B cell (primary cell): ENCODE results near the gene WDR7. TPM values are rescaled to one million over a fixed set of nuclear protein-coding genes. Genes with fewer than 3 reads are reported as not detected.
A peak's percentile ranks its signal among the peaks of the same experiment; 100 is the strongest.

Experiments used
- ATAC-seq: fragments of 200-7000 bp; cut with Tn5 transposase; one replicate; pipeline ENCODE4 v1.10.0; 2021; ENCODE audit warnings: low read depth, mild to moderate bottlenecking, moderate number of reproducible peaks, moderate library complexity
- CTCF ChIA-PET: fragments of 350-600 bp; sonication (Branson Sonifier 250); formaldehyde crosslinking; loops from one replicate; lab custom pipeline; 2021; ENCODE audit warnings: antibody characterized with exemption, inconsistent platforms; lab: Charles Lee
- POLR2A ChIA-PET: fragments of 350-600 bp; sonication (Branson Sonifier 250); formaldehyde crosslinking; loops from one replicate; lab custom pipeline; 2021; ENCODE audit warnings: antibody characterized with exemption; lab: Charles Lee
- DNase-seq: peaks from one replicate; pipeline ENCODE4 v3.0.0; 2013
- H2AFZ ChIP-seq: 2 replicates; pipeline ENCODE4 v1.6.1; 2012; ENCODE audit warnings: mild to moderate bottlenecking, low read depth, low read length; ENCODE audit not compliant: insufficient read depth, poor library complexity, severe bottlenecking
- H3K27ac ChIP-seq, 2 donors: 1 replicate in 1 of 2; 2 replicates in 1 of 2; pipeline ENCODE4 v1.5.1; 2012 to 2013; ENCODE audit warnings: low read length in 2 of 2, mild to moderate bottlenecking in 2 of 2, moderate library complexity in 1 of 2
- H3K27me3 ChIP-seq, 4 experiments: fragments of 200-600 bp in 1 of 4; sonication (generic) in 1 of 4; replicated peaks in 1 of 4; 1 replicate in 2 of 4; 2 replicates in 2 of 4; pipeline versions ENCODE4 v1.6.1 to v1.7.0; 2013 to 2016; ENCODE audit warnings: low read length in 3 of 4, mild to moderate bottlenecking in 2 of 4, mixed read lengths in 1 of 4, moderate library complexity in 1 of 4; ENCODE audit not compliant: insufficient read depth in 4 of 4, control insufficient read depth in 3 of 4; ENCODE audit errors: control extremely low read depth in 1 of 4
- H3K36me3 ChIP-seq, 2 experiments: replicated peaks in 1 of 2; 1 replicate in 1 of 2; 2 replicates in 1 of 2; pipeline versions ENCODE4 v1.6.1 to v1.7.1; 2013; ENCODE audit warnings: low read length in 1 of 2; ENCODE audit not compliant: insufficient read depth in 2 of 2, control insufficient read depth in 1 of 2; ENCODE audit errors: control extremely low read depth in 1 of 2, extremely low read depth in 1 of 2
- H3K4me1 ChIP-seq, 2 donors: fragments of 200-600 bp in 1 of 2; sonication (generic) in 1 of 2; 1 replicate in 1 of 2; 2 replicates in 1 of 2; pipeline versions ENCODE4 v1.5.1 to v1.6.1; 2013 to 2017; ENCODE audit warnings: low read length in 2 of 2; ENCODE audit not compliant: control insufficient read depth in 2 of 2, insufficient read depth in 2 of 2
- H3K4me2 ChIP-seq: replicated peaks from 2 replicates; pipeline ENCODE3; 2012; ENCODE audit warnings: mild to moderate bottlenecking, low read depth, low read length; ENCODE audit not compliant: poor library complexity, severe bottlenecking
- H3K4me3 ChIP-seq, 5 experiments: fragments of 200-600 bp in 1 of 5; sonication (generic) in 1 of 5; 1 replicate in 3 of 5; 2 replicates in 2 of 5; pipeline versions ENCODE4 v1.5.1 to v1.7.0; 2011 to 2016; ENCODE audit warnings: low read length in 4 of 5, mild to moderate bottlenecking in 4 of 5, low read depth in 2 of 5, control low read depth in 1 of 5, moderate library complexity in 1 of 5; ENCODE audit not compliant: insufficient read depth in 1 of 5; ENCODE audit errors: control extremely low read depth in 1 of 5, extremely low read depth in 1 of 5
- H3K79me2 ChIP-seq: fragments of 200-600 bp; sonication (generic); one replicate; pipeline ENCODE4 v1.6.0; 2016; ENCODE audit warnings: low read length; ENCODE audit not compliant: control insufficient read depth, insufficient read depth
- H3K9ac ChIP-seq: fragments of 200-600 bp; sonication (generic); 2 replicates; pipeline ENCODE4 v1.6.1; 2017; ENCODE audit warnings: mild to moderate bottlenecking, low read length, moderate library complexity
- H3K9me3 ChIP-seq, 3 donors: one replicate each; pipeline versions ENCODE4 v1.6.1 to v1.7.1; 2013; ENCODE audit warnings: low read length in 2 of 3; ENCODE audit not compliant: control insufficient read depth in 2 of 3, insufficient read depth in 1 of 3; ENCODE audit errors: control extremely low read depth in 1 of 3
- H4K20me1 ChIP-seq: 2 replicates; pipeline ENCODE4 v1.6.0; 2012; ENCODE audit warnings: mild to moderate bottlenecking, low read length; ENCODE audit not compliant: insufficient read depth, control insufficient read depth, poor library complexity, severe bottlenecking
- H3K27ac Mint-ChIP-seq: one replicate; pipeline ENCODE4 v1.8.0; 2021; ENCODE audit warnings: mixed read lengths
- H3K27me3 Mint-ChIP-seq: one replicate; pipeline ENCODE4 v1.8.0; 2021; ENCODE audit warnings: mixed read lengths
- H3K4me1 Mint-ChIP-seq: one replicate; pipeline ENCODE4 v1.8.0; 2021; ENCODE audit warnings: mixed read lengths
- H3K4me3 Mint-ChIP-seq: one replicate; pipeline ENCODE4 v1.8.0; 2021; ENCODE audit warnings: mixed read lengths
- H3K9me3 Mint-ChIP-seq: one replicate; pipeline ENCODE4 v1.8.0; 2022; ENCODE audit warnings: mixed read lengths; ENCODE audit not compliant: insufficient read depth
- EZH2 ChIP-seq: IDR thresholded peaks from 2 replicates; pipeline ENCODE4 v1.6.1; 2012; ENCODE audit warnings: borderline replicate concordance, low read depth, mild to moderate bottlenecking, moderate library complexity, low read length; ENCODE audit not compliant: insufficient read depth, poor library complexity, severe bottlenecking
- WGBS: methylation state at CpG from one replicate; pipeline ENCODE4 v1.1.5; 2013; ENCODE audit warnings: missing lambda C conversion rate; ENCODE audit not compliant: insufficient coverage; 5-methylcytosine and 5-hydroxymethylcytosine counted together
- intact Hi-C: fragments of 100-400 bp; cut with micrococcal nuclease; formaldehyde crosslinking; loops from one replicate; pipeline ENCODE4 v1.10.0; 2022
- polyA plus RNA-seq: library from polyadenylated mRNA; depleted of rRNA; stranded (reverse); fragments of >200 nt; gene quantifications from 2 replicates; pipeline ENCODE4 v1.2.3, GENCODE V29; 2012
- total RNA-seq, 2 donors: library from RNA; stranded (reverse); fragments of 120-200 nt in 1 of 2; gene quantifications; 1 replicate in 1 of 2; 2 replicates in 1 of 2; pipeline versions ENCODE4 v1.2.3 to v1.2.4, GENCODE V29; 2013 to 2022
- TF ChIP-seq, protein P1 (sequence below): fragments of 200-600 bp; IDR thresholded peaks from one replicate; pipeline ENCODE4 v1.8.0; 2022; ENCODE audit warnings: antibody characterized with exemption, mild to moderate bottlenecking

The WDR7 gene
- total and polyA plus RNA-seq, 2 donors (not counting 1 experiment from before 2014, with no cell fraction given): 5.5 to 45.0 TPM

DNA sequence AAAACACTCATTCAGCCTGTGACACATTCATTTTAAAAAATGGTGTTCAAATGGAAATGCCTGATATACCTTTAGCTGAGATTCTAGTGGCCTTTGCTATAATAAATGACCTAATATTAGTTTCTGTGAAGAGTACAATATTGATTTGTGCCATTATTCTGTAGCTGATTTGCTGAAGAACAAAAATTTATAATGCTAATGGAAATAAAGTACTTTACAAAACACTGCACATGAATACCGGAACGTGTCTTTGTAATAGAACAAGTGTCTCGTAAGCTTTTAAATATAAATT lies 138.7 kb downstream of the WDR7 start:
- Mint-ChIP-seq H3K27me3 (no peaks in the 10 kb centered on the region), H3K4me1 (no peaks in the 10 kb centered on the region), H3K27ac (no peak overlapping the region), H3K9me3 (no peaks in the 10 kb centered on the region), H3K4me3 (no peak overlapping the region)
- no CpG with 5 or more reads among the region's 3 CpGs for WGBS
- Histone ChIP-seq H3K79me2 (no peaks in the 10 kb centered on the region), H3K27ac (no peak overlapping the region), H3K36me3 (peaks cover 1 to 3% of the 10 kb centered on the region in 2 experiments), H3K4me2 (no peak overlapping the region), H3K27me3 (no peaks in the 10 kb centered on the region), H3K9me3 (no peaks in the 10 kb centered on the region), H2AFZ (no peak overlapping the region), H3K9ac (no peak overlapping the region), H4K20me1 (no peaks in the 10 kb centered on the region), H3K4me3 (no peak overlapping the region), H3K4me1 (no peaks in the 10 kb centered on the region)
- ChIA-PET CTCF (no interaction called here), POLR2A (no interaction called here)
- no peak for TF ChIP-seq EZH2
- TF ChIP-seq, protein P1, sequence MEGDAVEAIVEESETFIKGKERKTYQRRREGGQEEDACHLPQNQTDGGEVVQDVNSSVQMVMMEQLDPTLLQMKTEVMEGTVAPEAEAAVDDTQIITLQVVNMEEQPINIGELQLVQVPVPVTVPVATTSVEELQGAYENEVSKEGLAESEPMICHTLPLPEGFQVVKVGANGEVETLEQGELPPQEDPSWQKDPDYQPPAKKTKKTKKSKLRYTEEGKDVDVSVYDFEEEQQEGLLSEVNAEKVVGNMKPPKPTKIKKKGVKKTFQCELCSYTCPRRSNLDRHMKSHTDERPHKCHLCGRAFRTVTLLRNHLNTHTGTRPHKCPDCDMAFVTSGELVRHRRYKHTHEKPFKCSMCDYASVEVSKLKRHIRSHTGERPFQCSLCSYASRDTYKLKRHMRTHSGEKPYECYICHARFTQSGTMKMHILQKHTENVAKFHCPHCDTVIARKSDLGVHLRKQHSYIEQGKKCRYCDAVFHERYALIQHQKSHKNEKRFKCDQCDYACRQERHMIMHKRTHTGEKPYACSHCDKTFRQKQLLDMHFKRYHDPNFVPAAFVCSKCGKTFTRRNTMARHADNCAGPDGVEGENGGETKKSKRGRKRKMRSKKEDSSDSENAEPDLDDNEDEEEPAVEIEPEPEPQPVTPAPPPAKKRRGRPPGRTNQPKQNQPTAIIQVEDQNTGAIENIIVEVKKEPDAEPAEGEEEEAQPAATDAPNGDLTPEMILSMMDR: peak; percentile 1
- DNase-seq (no peak), ATAC-seq (no peak)
- intact Hi-C loops: loop anchor here (10.0 kb wide), 1 partner anchor 75 kb away; no protein-coding TSS in a partner anchor

- TF ChIP-seq EZH2: no peak
- TF ChIP-seq, protein P1: no peak
- Histone ChIP-seq H3K9ac (no peak overlapping the region), H3K36me3 (peaks cover 0 to 2% of the 10 kb centered on the region in 2 experiments), H3K4me2 (no peak overlapping the region), H2AFZ (no peak overlapping the region), H3K4me3 (no peak overlapping the region), H3K79me2 (no peaks in the 10 kb centered on the region), H4K20me1 (no peaks in the 10 kb centered on the region), H3K9me3 (no peaks in the 10 kb centered on the region), H3K27me3 (no peaks in the 10 kb centered on the region), H3K4me1 (no peaks in the 10 kb centered on the region), H3K27ac (no peak overlapping the region)
- Mint-ChIP-seq H3K27me3 (no peaks in the 10 kb centered on the region), H3K27ac (no peak overlapping the region), H3K9me3 (no peaks in the 10 kb centered on the region), H3K4me1 (no peaks in the 10 kb centered on the region), H3K4me3 (no peak overlapping the region)
- ATAC-seq (no peak), DNase-seq (no peak)
- intact Hi-C loops: no loop called here
- POLR2A ChIA-PET: no interaction called here
- no CpG with 5 or more reads among the region's 1 CpG for WGBS
- CTCF ChIA-PET: no interaction called here
These were observed 144.2 kb downstream of the WDR7 start for GRCh38 chr18:56795381-56795780.
